Measurements from ENCODE around the gene EFCAB13.
A peak's percentile ranks its signal among the peaks of the same experiment; 100 is the strongest.

The EFCAB13 gene

GRCh38 chr17:47292206-47292605, 31.5 kb upstream of the EFCAB13 start:
- DNase-seq: no peak

DNA sequence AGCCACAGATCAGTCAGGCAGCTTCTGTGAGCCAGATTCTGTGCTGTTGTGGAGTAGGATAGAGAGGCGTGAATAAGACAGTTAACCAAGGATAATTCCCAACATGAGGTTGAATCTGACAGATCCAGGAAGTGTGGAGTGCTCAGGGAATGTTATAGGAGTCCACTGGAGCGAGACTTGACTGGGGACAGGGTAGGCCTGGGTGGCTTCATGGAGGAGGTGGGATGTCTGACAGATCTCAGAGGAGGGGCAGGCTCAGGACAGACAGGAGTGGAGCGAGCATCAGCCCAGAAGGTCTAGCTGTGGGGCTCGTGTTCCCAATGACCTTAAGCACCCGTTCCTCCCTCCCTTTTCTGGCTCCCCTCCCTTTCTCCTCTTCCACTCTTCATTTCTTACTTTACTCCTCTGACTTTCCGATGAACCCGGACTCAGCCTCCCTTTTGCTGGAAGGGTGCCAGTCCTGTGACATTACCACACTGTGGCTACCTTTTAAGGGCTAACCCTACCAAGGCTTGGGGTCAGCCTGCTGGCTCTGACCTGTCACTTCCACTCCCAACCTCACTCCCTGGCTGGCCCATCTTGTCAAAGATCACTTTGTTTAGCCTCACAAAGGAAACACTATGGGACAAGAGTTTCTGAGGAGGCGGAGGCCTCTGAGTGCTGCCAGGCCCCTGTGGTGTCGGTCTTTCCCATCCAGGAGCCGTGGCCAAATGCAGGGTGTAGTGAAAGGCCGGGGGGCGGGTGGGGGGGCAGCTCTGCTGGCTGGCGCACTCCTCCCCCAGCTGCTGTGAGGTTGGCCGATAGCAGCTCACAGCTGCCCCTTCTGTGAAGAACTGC, 28.5 kb upstream of the EFCAB13 start:
- DNase-seq: no peak

GRCh38 chr17:47295874-47296255, 27.9 kb upstream of the EFCAB13 start:
- peak; percentile 46 for DNase-seq

GRCh38 chr17:47297661-47298400, 25.9 kb upstream of the EFCAB13 start:
- DNase-seq: no peak

GRCh38 chr17:47298712-47299111, 25.0 kb upstream of the EFCAB13 start:
- DNase-seq: no peak

GRCh38 chr17:47299239-47299910, 24.4 kb upstream of the EFCAB13 start:
- DNase-seq: peak; percentile 53

GRCh38 chr17:47300718-47301117, 23.0 kb upstream of the EFCAB13 start:
- peak; percentile 23 for DNase-seq

DNA sequence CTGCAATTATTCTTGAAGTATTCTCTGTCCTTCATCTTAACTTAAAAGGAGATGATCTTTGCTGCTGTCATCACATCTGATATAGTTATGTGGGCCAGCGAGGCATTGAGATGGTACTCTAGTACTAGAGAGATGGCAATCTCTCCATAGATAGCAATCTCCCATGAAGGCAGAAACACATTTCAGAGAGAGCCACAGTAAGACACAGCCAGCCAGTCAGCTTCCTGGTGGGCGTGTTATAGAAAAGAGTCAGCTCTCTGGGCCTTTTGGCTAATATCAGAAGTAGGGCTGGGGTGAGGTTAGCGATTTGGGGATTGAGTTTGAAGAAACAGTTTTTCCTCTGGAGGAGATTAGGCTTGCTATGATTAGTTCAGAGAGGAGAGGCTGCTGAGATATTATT, 22.6 kb upstream of the EFCAB13 start:
- peak; percentile 56 for DNase-seq

- no peak for DNase-seq
Observed at GRCh38 chr17:47301831-47302230, 21.9 kb upstream of the EFCAB13 start.

- no peak for DNase-seq
Observed at GRCh38 chr17:47304186-47304585, 19.6 kb upstream of the EFCAB13 start.

- DNase-seq: peak; percentile 65
Observed at GRCh38 chr17:47305302-47305923, 18.3 kb upstream of the EFCAB13 start.

- DNase-seq: no peak
Observed at GRCh38 chr17:47310186-47310733, 13.5 kb upstream of the EFCAB13 start.

DNA sequence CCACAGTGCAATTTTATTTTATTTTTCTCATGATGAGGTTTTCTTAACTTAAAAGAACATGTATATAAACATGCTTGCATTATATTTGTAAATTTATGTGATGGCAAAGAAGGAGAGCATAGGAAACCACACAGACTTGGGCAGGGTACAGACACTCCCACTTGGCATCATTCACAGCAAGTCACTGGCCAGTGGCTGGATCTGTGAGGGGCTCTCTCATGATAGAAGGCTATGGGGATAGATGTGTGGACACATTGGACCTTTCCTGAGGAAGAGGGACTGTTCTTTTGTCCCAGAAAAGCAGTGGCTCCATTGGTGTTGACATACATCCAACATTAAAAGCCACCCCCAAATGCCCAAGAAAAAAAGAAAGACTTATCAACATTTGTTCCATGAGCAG, 12.3 kb upstream of the EFCAB13 start:
- DNase-seq: no peak

- no peak for DNase-seq
Observed at GRCh38 chr17:47315451-47316266, 8.1 kb upstream of the EFCAB13 start.

GRCh38 chr17:47316311-47316710, 7.4 kb upstream of the EFCAB13 start:
- DNase-seq: no peak

DNA sequence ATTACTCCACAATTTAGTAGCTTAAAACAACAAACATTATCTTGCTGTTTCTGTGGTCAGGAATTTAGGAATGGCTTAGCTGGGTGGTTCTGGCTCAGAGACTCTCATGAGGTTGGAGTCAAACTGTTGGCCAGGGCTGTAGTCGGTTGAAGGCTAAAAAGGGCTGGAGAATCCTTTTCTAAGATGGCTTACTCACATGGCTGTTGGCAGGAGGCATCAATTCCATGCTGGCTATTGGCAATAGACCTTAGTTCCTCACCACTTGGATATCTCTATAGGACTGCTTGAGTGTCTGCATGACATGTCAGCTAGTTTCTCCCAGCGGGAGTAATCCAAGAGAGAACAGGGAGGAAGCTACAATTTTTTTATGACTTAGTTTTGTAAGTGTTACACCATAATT, 6.6 kb upstream of the EFCAB13 start:
- DNase-seq: no peak

- no peak for DNase-seq
Observed at GRCh38 chr17:47318197-47318918, 5.4 kb upstream of the EFCAB13 start.

DNA sequence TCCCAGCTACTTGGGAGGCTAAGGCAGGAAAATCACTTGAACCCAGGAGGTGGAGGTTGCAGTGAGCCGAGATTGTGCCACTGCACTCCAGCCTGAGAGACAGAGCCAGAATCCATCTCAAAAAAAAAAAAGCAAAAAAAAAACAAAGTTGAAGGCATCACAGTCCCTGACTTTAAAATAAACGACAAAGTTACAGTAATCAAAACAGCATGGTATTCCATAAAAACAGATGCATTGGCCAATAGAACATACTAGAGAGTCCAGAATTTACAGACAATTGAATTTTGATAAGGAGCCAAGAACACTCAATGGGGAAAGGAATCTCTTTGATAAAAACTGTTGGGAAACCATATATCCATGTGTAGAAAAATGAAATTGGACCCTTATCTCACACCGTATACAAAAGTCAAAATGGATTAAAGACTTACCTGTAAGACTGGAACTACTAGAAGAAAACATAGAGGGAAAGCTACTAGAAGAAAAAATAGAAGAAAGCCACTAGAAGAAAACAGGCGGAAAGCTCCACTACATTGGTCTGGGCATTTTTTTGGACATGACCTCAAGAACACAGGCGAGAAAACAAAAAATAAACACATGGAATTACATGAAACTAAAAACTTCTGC, 2.8 kb upstream of the EFCAB13 start:
- DNase-seq: no peak

- DNase-seq: peak; percentile 78
Observed at GRCh38 chr17:47324224-47325020, 667 bp downstream of the EFCAB13 start.

DNA sequence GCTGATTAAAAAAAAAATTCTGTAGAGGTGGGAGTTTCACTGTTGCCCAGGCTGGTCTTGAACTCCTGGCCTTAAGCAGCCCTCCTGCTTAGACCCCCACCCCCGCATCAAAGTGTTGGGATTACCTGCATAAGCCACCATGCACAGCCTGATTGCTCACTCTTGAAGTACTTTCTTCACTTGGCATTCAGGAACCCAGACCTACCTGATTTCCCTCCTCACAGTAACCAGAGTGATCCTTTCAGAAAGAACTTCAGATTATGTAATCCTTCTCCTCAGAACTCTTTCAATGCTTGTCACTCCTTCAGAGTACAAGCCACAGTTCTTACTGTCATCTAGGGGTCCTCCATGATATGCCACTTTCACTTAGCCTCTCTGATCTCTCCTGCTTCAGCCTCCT, 1.4 kb downstream of the EFCAB13 start:
- no peak for DNase-seq
